Stimulated activated effector memory CD8-positive, alpha-beta T cell treated with anti-CD3 and anti-CD28 coated beads, Interleukin-12 subunit alpha, Interleukin-12 subunit beta, amount 100 ng/mL, for 72 hours (primary cell): ENCODE results near the gene CFAP221.

Experiments
- ATAC-seq: fragments of 150-1000 bp; cut with Tn5 transposase; 2 replicates; pipeline ENCODE4 v1.10.0; 2021
- DNase-seq, 2 donors: peaks; one replicate each; pipeline ENCODE4 v3.0.0; 2021 to 2022; ENCODE audit warnings: low spot score in 2 of 2
- H3K27ac Mint-ChIP-seq: one replicate; pipeline ENCODE4 v1.8.0; 2022; ENCODE audit warnings: mild to moderate bottlenecking, mixed read lengths
- H3K36me3 Mint-ChIP-seq: one replicate; pipeline ENCODE4 v1.8.0; 2022; ENCODE audit warnings: mild to moderate bottlenecking, mixed read lengths
- H3K4me1 Mint-ChIP-seq: one replicate; pipeline ENCODE4 v1.8.0; 2022; ENCODE audit warnings: mixed read lengths
- H3K4me3 Mint-ChIP-seq: one replicate; pipeline ENCODE4 v1.8.0; 2022; ENCODE audit warnings: mild to moderate bottlenecking, mixed read lengths
- H3K9me3 Mint-ChIP-seq: one replicate; pipeline ENCODE4 v1.8.0; 2022; ENCODE audit warnings: mixed read lengths

Gene CFAP221

DNA sequence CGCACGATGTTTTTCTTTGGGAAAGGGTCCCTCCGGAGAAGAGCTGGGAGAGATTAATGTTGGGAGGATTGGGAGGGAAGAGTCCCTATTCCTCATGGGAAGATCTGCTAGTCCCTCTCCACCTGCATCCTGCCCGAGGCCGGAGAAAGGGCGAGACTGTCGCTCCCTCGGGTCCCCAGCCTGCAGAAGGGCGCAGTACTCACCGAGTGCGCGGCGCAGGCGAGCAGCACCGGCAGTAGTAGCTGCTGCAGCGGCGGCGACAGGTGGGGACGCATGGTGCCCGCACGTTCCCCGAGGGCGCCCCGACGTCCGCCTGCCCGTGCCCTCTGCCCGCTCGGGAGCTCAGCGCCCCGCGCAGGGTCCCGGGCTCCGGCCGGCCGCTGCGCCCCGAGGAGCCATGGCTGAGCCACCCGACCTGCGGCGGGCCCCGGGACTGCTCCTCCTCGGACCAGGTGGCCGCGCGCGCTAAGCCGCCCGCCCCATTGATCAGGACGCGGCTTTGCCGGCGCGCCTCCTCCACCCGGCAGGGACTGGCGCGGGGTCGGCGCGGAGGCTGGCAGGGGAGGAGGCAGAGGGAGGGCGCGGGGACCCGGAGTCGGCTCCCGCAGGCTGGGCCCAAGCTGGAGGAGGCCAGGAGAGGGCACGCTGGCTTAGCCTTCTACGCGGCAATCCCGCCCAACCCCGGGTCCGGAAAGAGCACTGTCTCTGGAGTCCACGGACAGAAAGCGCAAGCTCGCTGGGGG is 20.1 kb upstream of the CFAP221 start, which contains the start of gene SCTR:
Gene SCTR (minus strand): TSS at position 532 of the 743 bp plus-strand sequence. CDS start 257 bp downstream, at position 275.
- no peaks in the 10 kb centered on the region for H3K4me1 Mint-ChIP-seq

GRCh38 chr2:119525614-119526013 is 18.6 kb upstream of the CFAP221 start:
- H3K4me3 Mint-ChIP-seq = no peak overlapping the region
- H3K36me3 Mint-ChIP-seq = no peaks in the 10 kb centered on the region
- no peaks in the 10 kb centered on the region for H3K9me3 Mint-ChIP-seq
- H3K4me1 Mint-ChIP-seq = no peaks in the 10 kb centered on the region
- DNase-seq = no peak
- no peak overlapping the region for H3K27ac Mint-ChIP-seq
- no peak for ATAC-seq

More for the DNA sequence above, 20.1 kb upstream of the CFAP221 start, which contains the start of gene SCTR:
- no peak within 1 kb of the TSS for H3K4me3 Mint-ChIP-seq
- ATAC-seq (no peak), DNase-seq (no peak)
- no peaks in the 10 kb centered on the region for H3K9me3 Mint-ChIP-seq
- no peak within 1 kb of the TSS for H3K27ac Mint-ChIP-seq
- H3K36me3 Mint-ChIP-seq = no peaks in the 10 kb centered on the region

GRCh38 chr2:119527999-119528398 is 16.2 kb upstream of the CFAP221 start:
- DNase-seq = no peak
- Mint-ChIP-seq H3K27ac (no peak overlapping the region), H3K4me1 (no peaks in the 10 kb centered on the region), H3K4me3 (no peak overlapping the region), H3K9me3 (peaks cover 3% of the 10 kb centered on the region), H3K36me3 (no peaks in the 10 kb centered on the region)
- no peak for ATAC-seq

GRCh38 chr2:119531292-119531691 is 13.0 kb upstream of the CFAP221 start:
- Mint-ChIP-seq H3K4me3 (no peak overlapping the region), H3K4me1 (no peaks in the 10 kb centered on the region), H3K27ac (no peak overlapping the region), H3K36me3 (no peaks in the 10 kb centered on the region), H3K9me3 (peaks cover 11% of the 10 kb centered on the region)
- ATAC-seq = no peak
- no peak for DNase-seq

DNA sequence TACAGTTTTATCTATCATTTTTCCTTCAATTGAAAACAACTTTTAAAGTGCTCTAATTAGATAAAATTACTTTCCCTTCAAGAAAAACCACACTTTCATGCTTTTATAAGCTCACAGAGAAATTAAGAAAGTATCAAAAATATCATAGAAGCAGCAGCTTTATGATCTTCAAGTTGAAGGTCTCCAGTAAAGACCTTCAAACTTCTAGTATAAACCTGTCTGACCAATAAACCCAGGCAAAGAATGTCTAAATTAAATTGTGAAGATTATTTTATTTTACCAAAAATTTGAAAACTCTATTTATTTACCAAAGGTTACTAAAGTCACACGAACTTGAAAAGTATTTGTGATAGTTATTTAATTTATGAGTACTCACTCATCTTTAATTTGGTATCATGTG is 10.7 kb upstream of the CFAP221 start:
- Mint-ChIP-seq H3K36me3 (no peaks in the 10 kb centered on the region), H3K4me3 (no peak overlapping the region), H3K4me1 (no peaks in the 10 kb centered on the region), H3K27ac (no peak overlapping the region), H3K9me3 (peaks cover 11% of the 10 kb centered on the region)
- no peak for ATAC-seq
- DNase-seq = no peak

DNA sequence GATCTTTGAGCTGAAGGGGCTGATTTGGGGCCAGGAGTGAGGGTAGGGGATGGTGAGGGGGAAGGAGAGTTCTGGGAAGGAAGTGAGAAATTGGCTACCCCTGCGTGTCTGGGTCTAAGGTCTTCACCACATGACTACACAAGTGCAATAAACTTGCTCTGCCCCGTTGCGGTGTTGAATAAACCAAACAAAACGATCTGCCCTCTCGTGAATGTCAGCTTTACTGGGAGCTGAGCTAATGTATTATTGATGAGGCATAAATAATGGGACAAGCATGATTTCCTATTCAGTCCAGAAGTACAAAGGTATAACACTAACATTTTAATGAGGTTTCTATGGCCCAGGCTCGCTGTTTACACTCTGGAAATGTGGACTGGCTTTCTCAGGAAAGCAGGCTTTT is 8.0 kb upstream of the CFAP221 start:
- ATAC-seq = no peak
- H3K4me1 Mint-ChIP-seq = no peaks in the 10 kb centered on the region

DNA sequence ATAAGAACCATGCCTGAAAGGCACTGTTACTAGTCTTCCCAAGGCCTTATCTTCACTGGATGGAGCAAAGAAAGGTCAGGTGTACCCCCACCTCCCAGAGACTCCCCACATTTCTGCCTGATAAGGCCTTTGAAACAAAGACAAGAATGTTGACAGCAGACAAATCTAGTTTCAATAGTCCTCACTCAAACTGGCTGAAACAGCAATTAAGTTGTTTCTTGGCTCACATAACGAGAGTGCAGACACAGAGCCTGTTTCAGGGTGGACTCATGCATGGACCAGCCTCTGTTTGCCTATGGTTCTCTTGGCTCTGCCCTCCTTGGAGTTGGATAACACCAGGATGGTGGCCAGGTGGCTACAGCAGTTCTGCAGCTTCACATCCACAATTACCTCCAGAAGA is 7.5 kb upstream of the CFAP221 start:
- no peaks in the 10 kb centered on the region for H3K4me1 Mint-ChIP-seq
- no peak overlapping the region for H3K27ac Mint-ChIP-seq
- peaks cover 11% of the 10 kb centered on the region for H3K9me3 Mint-ChIP-seq
- no peak for DNase-seq
- no peak overlapping the region for H3K4me3 Mint-ChIP-seq
- H3K36me3 Mint-ChIP-seq = no peaks in the 10 kb centered on the region
- no peak for ATAC-seq

More for the DNA sequence above, 8.0 kb upstream of the CFAP221 start:
- Mint-ChIP-seq H3K9me3 (peaks cover 11% of the 10 kb centered on the region), H3K27ac (no peak overlapping the region), H3K4me3 (no peak overlapping the region), H3K36me3 (no peaks in the 10 kb centered on the region)
- no peak for DNase-seq

DNA sequence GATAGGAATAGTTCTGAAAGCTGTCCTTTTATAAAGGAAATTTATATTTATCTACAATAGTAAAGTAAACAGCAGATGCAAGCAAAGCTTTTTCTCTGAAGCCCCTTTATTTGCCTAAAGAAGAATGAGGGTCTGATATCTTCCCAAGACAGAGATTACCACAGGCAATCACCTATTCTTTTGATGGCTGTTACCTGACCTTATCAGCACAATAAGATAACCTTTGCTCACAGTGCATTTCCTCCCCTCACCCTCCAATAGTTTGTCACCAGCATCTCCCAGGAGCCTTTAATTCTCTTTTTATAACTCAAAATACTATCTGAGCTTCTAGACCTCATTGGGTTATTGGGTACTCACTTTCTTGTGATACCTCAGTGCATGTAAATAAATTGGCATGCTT is 6.5 kb upstream of the CFAP221 start:
- Mint-ChIP-seq H3K9me3 (peaks cover 8% of the 10 kb centered on the region), H3K4me3 (no peak overlapping the region), H3K4me1 (no peaks in the 10 kb centered on the region), H3K27ac (no peak overlapping the region), H3K36me3 (no peaks in the 10 kb centered on the region)
- ATAC-seq (no peak), DNase-seq (no peak)

GRCh38 chr2:119541476-119541875 is 2.8 kb upstream of the CFAP221 start:
- DNase-seq (no peak), ATAC-seq (no peak)
- no peaks in the 10 kb centered on the region for H3K9me3 Mint-ChIP-seq
- H3K36me3 Mint-ChIP-seq = no peaks in the 10 kb centered on the region
- no peak overlapping the region for H3K27ac Mint-ChIP-seq
- H3K4me3 Mint-ChIP-seq = no peak overlapping the region
- H3K4me1 Mint-ChIP-seq = no peaks in the 10 kb centered on the region

GRCh38 chr2:119544939-119545475 is 758 bp downstream of the CFAP221 start:
- no peaks in the 10 kb centered on the region for H3K36me3 Mint-ChIP-seq
- no peak overlapping the region for H3K27ac Mint-ChIP-seq
- DNase-seq = no peak
- no peaks in the 10 kb centered on the region for H3K4me1 Mint-ChIP-seq
- no peak overlapping the region for H3K4me3 Mint-ChIP-seq
- no peaks in the 10 kb centered on the region for H3K9me3 Mint-ChIP-seq
- ATAC-seq = no peak

GRCh38 chr2:119545754-119546446 is 1.7 kb downstream of the CFAP221 start:
- Mint-ChIP-seq H3K4me3 (no peak overlapping the region), H3K9me3 (no peaks in the 10 kb centered on the region), H3K36me3 (no peaks in the 10 kb centered on the region), H3K27ac (no peak overlapping the region), H3K4me1 (no peaks in the 10 kb centered on the region)
- DNase-seq = no peak
- ATAC-seq = no peak

DNA sequence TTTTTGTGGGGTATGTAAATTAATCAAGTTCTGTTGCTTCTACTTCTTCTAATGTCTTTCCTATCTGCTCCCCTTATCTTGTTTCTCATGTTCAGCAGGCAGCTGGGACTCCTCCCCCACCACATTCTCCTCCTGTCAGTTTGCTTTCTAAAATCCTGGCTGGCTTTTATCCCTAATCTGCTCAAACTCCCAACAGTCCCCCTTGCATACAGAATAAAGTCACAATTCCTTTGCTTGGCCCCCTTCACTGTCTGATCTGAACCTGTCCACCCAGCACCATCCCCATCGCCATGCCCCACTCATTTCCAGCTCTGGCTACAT is 2.2 kb downstream of the CFAP221 start:
- Mint-ChIP-seq H3K4me3 (no peak overlapping the region), H3K36me3 (no peaks in the 10 kb centered on the region), H3K4me1 (no peaks in the 10 kb centered on the region), H3K9me3 (no peaks in the 10 kb centered on the region), H3K27ac (no peak overlapping the region)
- no peak for DNase-seq
- ATAC-seq = no peak

GRCh38 chr2:119548516-119549120 is 4.4 kb downstream of the CFAP221 start:
- ATAC-seq = no peak
- no peak overlapping the region for H3K4me3 Mint-ChIP-seq

GRCh38 chr2:119549241-119549640 is 5.0 kb downstream of the CFAP221 start:
- H3K9me3 Mint-ChIP-seq = no peaks in the 10 kb centered on the region
- no peak overlapping the region for H3K4me3 Mint-ChIP-seq
- no peak for ATAC-seq
- H3K27ac Mint-ChIP-seq = no peak overlapping the region
- H3K4me1 Mint-ChIP-seq = no peaks in the 10 kb centered on the region
- no peaks in the 10 kb centered on the region for H3K36me3 Mint-ChIP-seq
- no peak for DNase-seq

More at GRCh38 chr2:119548516-119549120, 4.4 kb downstream of the CFAP221 start:
- H3K9me3 Mint-ChIP-seq = no peaks in the 10 kb centered on the region
- H3K4me1 Mint-ChIP-seq = no peaks in the 10 kb centered on the region
- no peaks in the 10 kb centered on the region for H3K36me3 Mint-ChIP-seq
- H3K27ac Mint-ChIP-seq = no peak overlapping the region
- no peak for DNase-seq

DNA sequence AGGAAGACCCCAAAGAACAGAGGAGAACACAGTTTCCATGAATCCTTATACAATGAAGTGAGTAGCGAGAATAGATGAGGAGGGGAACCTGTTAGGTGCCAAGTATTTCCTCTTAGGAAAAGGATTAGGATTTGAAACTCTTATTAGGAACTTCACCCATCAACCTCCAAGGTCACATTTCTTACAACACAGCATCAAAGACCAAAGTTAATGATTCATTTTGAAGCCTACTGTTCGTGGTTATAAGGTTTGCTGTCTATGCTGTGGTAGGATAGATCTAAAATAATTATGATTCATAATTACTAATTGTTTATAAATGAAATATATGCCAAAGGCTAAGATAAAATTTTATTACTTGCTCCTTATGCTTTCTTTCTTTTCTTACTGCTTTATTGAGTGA is 6.1 kb downstream of the CFAP221 start:
- Mint-ChIP-seq H3K9me3 (no peaks in the 10 kb centered on the region), H3K4me3 (no peak overlapping the region), H3K36me3 (no peaks in the 10 kb centered on the region), H3K4me1 (no peaks in the 10 kb centered on the region), H3K27ac (no peak overlapping the region)
- no peak for ATAC-seq
- DNase-seq = no peak

GRCh38 chr2:119550856-119551255 is 6.6 kb downstream of the CFAP221 start:
- no peak overlapping the region for H3K4me3 Mint-ChIP-seq
- H3K27ac Mint-ChIP-seq = no peak overlapping the region
- no peak for ATAC-seq
- H3K36me3 Mint-ChIP-seq = no peaks in the 10 kb centered on the region
- no peaks in the 10 kb centered on the region for H3K4me1 Mint-ChIP-seq
- H3K9me3 Mint-ChIP-seq = no peaks in the 10 kb centered on the region
- no peak for DNase-seq
